NOMO-1 treated with dmso at 0.1 percent for 144 hours (cell line): ENCODE data around the gene ZFP42.
"Not testable (repeated sequence)": the region's sequence is repeated elsewhere in the genome, so short reads cannot be mapped to it uniquely, and the experiment has no call there.

ENCODE experiments used
- DNase-seq: peaks from one replicate; lab custom pipeline; 2025; ENCODE audit not compliant: unreplicated experiment; lab: John Stamatoyannopoulos, UW

The ZFP42 gene

DNA sequence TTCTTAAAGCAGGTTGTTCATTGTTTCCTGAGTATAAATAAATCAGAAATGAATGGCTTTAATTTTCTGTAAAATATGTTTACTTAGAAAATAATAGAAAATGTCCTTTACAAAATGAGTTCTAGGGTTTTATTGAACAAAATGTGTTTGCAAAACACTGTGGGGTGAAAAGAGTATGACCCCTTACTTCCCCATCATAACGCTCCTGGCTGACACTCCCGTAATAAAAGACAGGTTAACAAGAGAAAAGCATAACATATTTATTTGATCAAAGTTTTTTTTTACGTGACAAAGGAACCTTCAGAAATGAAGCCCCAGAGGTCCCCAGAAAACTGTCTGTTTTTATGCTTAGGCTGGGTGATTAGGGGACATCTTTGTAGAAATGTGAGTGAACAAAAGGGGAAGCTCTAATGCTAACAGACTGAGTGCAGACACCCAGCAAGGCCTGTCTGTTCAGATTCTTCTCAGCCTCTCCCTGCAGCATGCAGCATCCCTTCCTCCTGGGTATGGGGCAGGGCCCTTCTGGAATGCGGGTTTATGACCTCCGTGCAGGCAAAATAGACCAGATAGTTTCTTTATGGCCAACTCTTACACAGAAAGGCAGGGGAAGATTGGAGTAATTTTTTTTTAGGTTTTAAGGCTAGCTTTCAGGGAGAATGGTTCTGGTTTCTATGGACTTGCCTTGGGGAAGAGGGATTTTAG, 26.1 kb downstream of the ZFP42 start:
- DNase-seq: no peak

DNA sequence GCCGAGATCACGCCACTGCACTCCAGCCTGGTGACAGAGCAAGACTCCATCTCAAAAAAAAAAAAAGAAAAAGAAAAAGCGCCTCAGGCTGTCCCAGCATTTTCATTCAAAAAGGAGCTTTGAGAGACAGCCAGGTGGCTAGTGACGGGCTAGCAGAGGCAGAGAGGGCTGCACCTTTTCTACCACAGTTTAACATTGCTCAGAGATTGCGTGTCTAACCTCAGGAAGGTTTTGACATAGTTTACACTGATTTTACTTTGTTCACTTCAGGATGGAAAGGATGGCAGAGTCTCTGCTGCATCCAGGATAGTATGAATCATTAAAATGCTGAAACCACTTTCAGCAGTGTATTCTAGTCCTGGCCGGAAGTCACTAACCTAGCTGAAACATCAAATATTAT, 28.1 kb downstream of the ZFP42 start:
- DNase-seq: no peak

DNA sequence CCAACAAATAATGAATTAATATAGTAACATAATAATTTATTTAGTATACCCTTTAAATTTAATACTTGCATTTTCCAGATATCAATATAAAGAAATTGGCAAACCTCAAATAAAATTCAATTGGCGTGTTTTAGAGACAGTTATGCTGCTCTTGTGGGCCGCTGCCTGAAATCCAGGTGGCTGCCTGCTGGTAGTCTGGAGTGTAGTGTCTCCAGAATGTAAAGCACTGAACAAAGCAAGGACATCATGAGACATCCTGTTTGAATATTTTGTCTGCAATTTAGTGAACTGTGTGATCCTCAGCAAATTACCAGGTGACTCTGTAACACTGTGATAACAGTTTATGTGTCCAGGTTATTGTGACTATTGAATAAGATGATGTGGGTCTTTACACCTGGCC, 29.9 kb downstream of the ZFP42 start:
- DNase-seq: no peak

DNA sequence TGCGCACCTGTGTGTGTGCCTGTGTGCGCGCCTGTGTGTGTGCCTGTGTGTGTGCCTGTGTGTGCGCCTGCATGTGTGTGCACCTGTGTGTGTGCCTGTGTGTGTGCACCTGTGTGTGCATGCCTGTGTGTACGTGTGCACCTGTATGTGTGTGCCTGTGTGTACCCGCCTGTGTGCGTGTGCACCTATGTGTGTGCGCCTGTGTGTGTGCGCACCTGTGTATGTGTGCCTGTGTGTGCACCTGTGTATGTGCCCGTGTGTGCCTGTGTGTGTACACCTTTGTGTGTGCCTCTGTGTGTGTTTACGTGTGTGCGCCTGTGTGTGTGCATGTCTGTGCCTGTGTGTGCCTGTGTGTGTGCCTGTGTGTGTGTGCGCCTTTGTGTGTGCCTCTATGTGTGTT, 33.5 kb downstream of the ZFP42 start:
- no peak for DNase-seq

DNA sequence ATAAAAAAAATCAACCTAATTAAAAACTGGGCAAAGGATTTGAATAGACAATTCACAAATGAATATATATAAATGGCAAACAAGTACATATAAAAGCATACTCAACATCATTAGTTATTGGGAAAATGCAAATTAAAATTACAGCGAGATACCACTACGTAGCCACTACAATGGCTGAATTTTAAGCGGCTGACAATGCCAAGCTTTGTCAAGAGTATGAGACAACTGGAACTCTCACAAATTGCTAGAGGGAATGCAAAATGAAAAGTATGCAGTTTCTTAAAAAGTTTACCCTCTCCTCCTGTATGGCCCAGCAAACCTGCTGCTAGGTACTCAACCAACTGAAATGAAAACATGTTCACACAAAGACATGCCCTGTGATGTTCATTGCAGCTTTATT, 34.8 kb downstream of the ZFP42 start:
- DNase-seq: no peak

DNA sequence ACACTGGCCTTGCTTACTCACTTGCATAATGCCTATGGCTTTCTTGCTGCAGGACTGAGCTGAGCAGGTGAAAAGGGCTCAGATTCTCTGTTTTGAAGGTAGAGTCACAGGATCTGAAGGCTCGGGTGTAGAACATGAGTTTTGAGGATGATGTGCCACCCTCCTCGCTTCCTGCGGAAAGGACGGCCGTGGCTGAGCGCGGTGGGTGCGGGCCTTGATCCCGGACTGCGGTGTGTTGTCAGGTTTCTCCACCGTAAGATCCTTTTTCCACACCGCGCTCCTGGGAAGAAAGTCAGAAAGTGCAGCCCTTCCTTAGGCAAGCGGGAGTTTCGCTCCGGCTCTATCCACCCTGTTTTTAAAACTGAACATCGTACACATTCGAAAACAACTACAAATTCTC, 36.2 kb downstream of the ZFP42 start:
- no peak for DNase-seq

DNA sequence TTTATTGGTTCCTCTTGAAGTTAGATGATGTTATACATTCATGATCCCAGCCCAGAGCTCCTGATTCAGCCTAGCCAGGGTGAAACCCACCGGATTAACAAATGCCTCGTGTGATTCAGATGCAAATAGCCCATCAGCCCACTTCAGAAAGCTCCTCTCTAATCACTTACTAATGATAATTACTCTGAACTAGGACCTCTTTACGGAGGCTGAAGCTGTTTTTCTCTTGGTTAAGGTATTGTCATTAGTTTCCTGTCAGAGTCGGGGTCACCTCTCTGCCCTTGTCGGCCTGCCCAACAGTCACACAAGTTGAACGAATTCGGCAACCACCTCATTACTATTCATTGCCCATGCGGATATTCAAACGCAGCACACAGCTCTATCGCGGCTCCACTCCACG, 36.6 kb downstream of the ZFP42 start:
- no peak for DNase-seq

DNA sequence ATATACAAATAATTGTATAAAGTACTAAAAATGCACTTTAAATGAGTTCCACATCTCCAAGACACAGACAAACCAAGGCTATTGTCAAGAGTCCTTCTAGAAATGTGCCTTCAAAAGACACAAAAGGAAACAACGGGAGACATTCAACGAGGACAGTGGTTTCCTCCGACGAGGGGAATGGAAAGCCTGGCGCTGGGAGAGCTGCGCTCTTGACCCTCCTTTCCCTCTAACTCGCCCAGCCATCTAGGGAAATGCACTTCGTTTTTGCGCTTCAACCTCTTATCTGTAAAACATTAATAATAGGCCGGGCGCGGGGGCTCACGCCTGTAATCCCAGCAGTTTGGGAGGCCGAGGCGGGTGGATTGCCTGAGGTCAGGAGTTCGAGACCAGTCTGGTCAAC, 37.0 kb downstream of the ZFP42 start:
- DNase-seq: no peak

DNA sequence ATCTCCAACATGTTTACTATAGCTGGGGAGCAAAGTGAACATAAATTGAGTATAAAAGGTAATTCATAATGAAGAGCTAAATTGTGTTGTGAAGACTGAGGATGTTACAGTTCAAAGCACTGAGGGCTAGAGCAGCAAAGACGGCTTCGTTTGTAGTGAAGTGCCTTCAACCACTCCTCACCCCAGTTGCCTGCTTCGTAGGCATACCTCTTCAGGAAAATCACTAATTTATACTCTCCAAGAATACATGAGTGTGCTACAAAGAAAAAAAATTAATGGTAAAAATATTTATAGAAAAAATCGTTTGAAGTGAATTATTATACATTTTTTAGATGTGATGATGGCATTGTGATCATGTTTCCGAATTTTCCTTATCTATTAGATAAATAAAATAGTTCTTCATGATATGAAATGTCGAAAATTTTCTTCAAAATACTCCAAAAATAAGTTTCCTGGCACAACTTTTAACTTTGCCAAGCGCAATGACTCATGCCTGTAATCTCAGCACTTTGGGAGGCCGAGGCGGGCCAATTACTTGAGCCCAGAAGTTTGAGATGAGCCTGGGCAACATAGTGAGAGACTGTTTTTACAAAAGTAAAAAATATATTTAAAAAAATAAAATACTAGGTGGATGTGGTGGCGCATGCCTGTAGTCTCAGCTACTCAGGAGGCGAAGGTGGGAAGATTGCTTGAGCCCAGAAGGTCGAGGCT, 41.6 kb downstream of the ZFP42 start:
- DNase-seq: no peak

DNA sequence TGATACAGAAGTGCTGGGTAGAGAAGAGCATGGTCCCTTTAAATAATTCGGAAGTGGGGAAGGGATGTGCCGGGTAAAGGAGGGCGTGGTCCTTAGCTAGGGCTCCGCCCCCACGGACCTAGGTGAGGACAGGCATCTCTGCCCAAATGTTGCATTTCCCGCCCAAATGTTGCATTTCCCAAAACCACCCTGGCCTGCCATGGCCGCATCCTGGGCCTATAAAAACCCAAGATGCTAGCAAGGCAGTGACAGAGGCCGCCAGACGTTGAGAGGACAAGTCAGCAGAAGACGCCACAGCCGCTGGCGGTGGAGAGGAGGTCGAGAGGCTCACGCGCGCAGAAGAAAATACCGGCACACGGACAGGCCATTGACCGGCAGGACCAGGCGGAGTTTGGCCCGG, 46.1 kb downstream of the ZFP42 start:
- no peak for DNase-seq

DNA sequence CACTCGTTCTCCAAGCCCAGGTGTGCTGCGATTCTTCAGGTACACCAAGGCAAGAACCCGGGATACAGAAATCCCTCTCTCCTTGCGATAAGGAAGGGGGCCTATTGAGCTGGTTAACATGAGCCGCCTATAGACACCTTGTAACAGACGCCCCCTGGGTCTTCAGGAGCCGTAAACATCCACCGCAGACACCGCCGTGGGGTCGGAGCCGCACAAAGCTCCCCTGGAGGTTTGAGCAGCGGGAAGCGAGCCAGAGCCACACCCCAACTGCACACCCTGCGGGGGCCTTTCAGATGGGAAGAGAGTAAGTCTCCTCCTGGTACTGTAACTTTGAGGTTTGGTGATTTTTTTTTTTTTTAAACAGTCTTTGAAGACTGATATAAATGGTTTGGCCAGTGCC, 46.6 kb downstream of the ZFP42 start:
- no peak for DNase-seq

DNA sequence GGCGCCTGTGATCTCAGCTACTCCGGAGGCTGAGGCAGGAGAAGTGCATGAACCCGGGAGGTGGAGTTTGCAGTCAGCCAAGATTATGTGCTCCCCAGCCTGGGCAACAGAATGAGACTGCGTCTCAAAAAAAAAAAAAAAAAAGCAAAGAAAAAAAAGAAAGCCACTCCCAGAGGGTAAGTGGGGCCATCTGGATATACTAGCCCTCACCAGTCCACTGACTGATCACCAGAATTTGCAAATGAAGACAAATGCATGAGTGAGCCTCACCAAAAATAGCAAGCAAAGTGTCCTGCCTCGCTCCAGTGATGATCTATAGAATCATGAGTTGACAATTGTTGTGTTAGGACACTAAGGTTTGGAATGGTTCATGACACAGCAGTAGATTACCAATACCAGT, 47.6 kb downstream of the ZFP42 start:
- no peak for DNase-seq

DNA sequence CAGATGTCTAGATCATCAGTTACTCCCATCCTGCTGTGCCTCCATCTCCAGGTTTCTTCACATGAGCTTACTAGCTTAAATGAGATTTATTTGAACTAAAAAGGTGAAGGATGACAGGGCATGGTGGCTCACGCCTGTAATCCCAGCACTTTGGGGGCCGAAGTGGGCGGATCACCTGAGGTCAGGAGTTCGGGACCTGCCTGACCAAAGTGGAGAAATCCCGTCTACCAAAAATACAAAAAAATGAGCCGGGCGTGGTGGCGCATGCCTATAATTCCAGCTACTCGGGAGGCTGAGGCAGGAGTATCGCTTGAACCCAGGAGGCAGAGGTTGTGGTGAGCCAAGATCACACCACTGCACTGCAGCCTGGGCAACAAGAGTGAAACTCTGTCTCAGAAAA, 49.9 kb downstream of the ZFP42 start:
- DNase-seq: not testable (repeated sequence)

DNA sequence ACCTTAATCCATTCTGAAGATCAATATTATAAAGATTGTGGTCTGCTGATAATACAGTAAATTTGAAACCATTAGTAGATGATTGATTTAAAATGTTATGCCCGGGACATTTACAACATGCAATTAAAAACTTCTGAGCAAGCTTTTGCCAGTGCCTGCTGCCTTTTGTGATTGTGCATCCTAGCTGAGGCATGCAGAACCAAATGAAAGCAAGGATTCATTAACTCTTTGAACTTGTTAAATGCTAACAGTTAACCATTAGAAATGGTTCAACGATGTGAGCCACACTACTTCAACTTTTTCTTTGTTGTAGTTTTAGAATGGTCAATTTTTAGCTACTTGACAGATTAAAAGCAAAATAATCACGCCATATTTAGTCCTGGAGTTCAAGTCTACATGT, 51.1 kb downstream of the ZFP42 start:
- DNase-seq: no peak

DNA sequence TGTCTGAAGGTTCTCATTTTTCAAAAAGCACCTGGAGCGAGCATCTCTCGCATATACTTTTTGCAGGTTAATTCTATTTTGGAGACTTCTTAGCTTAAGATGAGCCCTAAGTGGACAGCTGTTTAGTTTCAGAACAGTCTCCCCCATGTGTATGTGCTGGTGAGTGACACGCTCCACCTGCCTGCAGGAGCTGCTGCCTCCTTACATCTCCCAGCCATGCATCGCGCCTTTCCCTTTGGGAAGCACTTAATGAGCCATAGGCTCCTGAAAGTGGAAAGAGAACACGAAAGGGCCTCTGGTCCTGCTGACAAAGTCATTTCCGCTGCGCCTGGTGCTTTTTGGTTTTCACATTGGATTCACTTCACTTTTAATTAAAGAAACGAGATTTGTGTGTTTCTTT, 57.7 kb downstream of the ZFP42 start:
- no peak for DNase-seq
